ENCODE results near the gene SPACA7. TPM values are rescaled to one million over a fixed set of nuclear protein-coding genes. Genes with fewer than 3 reads are reported as not detected.

The SPACA7 gene
- total RNA-seq, 2 experiments from 2014 or later: not detected

DNA sequence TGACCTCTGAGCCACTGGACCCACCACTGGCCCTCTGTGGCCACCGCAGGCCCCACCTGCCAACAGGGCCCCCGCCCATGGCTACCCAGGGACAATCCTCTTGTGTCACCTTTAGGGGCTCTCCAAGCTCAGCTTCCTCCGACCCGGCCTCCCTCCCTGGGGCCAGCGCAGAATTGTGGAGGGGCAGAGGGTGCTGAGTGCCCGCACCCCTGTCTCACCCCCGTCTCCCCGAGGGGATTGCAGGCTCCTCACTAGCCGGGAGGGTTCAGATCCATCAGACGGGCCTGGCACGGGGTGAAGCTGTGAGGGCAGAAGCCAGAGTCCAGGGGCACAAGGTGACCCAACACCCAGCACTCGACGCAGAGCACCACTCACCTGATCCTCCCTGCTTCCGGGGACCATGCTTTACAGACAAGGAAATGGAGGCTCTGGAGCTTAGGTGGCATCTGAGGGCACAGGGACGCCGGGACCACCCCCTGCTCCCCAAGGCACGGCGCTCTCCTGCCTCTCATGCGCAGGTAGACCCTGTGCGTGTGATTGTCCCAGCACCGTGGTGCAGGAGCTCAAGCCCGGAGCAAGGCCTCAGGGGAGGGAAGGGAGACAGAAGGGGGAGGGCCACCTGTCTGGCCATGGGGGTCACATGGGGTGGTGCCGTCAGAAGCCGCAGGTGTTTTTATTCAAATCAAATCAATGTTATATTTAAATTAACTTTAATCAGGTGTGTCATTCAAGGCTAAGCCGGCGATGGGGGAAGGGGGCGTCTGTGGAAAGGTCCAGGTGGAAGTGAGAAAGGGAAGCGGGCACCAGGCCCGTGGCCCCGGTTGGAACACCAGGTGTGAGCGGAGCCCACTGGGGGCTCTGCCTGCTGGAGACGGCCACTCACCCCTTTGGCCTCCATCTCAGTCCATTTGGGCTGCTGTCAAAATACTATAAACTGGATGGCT is 21.6 kb upstream of the SPACA7 start:
- no peak overlapping the region for H3K27ac Mint-ChIP-seq
- H3K4me3 Mint-ChIP-seq: no peak overlapping the region
- DNase-seq: no peak
- no peaks in the 10 kb centered on the region for H3K36me3 Mint-ChIP-seq (ENCODE audit: low read depth)
- ATAC-seq: no peak
- H3K9me3 Mint-ChIP-seq (ENCODE audit: insufficient read depth): no peaks in the 10 kb centered on the region
- ChIA-PET POLR2A (no interaction called here), CTCF (no interaction called here)
- H3K27me3 Mint-ChIP-seq (ENCODE audit: low read depth): no peaks in the 10 kb centered on the region
- H3K4me1 Mint-ChIP-seq (ENCODE audit: low read depth): no peaks in the 10 kb centered on the region

DNA sequence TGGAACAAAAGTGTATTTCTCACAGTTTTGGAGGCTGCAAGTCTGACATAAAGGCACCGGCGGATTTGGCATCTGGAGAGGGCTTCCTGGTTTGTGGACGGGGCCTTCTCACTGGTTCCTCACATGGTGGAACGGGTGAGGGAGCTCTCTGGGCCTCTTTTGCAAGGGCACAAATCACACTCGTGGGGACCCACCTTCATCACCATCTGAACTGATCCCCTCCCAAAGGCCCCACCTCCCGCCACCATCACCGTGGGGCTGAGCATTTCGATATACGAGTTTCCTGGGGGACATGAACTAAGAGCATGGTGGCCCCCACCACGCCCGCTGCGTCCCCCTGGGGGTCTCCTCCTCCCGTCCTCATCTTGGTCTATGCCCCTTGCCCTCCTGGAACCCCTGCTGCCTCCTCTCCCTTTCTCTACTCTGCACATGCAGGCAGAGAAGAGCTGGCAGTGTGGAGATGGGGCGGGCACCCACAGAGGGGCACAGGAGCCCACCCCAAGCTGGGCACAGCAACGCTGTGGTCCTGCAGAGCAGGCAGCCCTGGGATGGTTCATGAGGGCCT is 20.8 kb upstream of the SPACA7 start:
- H3K27ac Mint-ChIP-seq: no peak overlapping the region
- DNase-seq (no peak), ATAC-seq (no peak)
- H3K9me3 Mint-ChIP-seq (ENCODE audit: insufficient read depth): no peaks in the 10 kb centered on the region
- H3K4me3 Mint-ChIP-seq: no peak overlapping the region
- H3K4me1 Mint-ChIP-seq (ENCODE audit: low read depth): no peaks in the 10 kb centered on the region
- no peaks in the 10 kb centered on the region for H3K27me3 Mint-ChIP-seq (ENCODE audit: low read depth)
- CTCF ChIA-PET: no interaction called here
- POLR2A ChIA-PET: no interaction called here
- H3K36me3 Mint-ChIP-seq (ENCODE audit: low read depth): no peaks in the 10 kb centered on the region

DNA sequence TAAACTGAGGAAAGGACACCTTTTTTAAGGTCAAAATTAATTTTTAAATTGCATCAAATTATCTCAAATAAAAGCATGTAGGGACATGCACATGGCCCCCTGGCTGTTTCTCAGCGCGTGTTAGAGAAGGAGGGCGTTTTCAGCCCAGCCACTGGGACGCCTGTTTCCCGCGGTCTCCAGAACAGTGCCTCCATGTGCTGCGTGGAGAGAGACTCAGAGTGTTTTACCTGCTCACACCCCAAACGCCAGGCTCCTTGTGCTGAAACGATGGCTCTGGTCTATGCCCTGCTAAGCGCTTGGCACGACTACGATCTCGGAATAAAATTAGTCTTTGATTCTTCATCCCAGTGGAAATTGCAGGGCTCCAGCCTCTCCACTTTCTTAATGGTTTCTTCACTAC is 20.0 kb upstream of the SPACA7 start:
- CTCF ChIA-PET: no interaction called here

DNA sequence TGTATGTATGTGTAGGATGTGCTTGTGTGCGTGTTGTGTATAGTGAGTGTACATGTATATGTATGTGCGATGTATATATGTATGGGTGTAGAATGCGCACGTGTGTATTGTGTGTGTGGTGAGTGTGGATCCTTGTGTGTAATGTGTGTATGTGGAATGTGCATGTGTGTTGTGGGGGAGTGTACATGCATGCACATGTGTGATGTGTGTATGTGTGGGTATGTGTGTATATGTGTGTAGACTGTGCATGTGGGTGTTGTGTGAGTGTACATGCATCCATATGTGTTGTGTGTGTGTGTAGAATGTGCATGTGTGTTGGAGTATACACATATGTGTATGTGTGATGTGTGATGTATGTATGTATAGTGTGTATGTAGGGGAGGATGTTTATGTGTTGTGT is 18.0 kb upstream of the SPACA7 start:
- DNase-seq (no peak), ATAC-seq (no peak)
- ChIA-PET CTCF (no interaction called here), POLR2A (no interaction called here)
- Mint-ChIP-seq H3K4me1 (ENCODE audit: low read depth) (no peaks in the 10 kb centered on the region), H3K4me3 (no peak overlapping the region), H3K36me3 (ENCODE audit: low read depth) (no peaks in the 10 kb centered on the region), H3K27ac (no peak overlapping the region), H3K27me3 (ENCODE audit: low read depth) (no peaks in the 10 kb centered on the region), H3K9me3 (ENCODE audit: insufficient read depth) (no peaks in the 10 kb centered on the region)

More for the DNA sequence above, 20.0 kb upstream of the SPACA7 start:
- no peak for DNase-seq
- Mint-ChIP-seq H3K9me3 (ENCODE audit: insufficient read depth) (no peaks in the 10 kb centered on the region), H3K4me1 (ENCODE audit: low read depth) (no peaks in the 10 kb centered on the region), H3K27ac (no peak overlapping the region), H3K36me3 (ENCODE audit: low read depth) (no peaks in the 10 kb centered on the region), H3K27me3 (ENCODE audit: low read depth) (no peaks in the 10 kb centered on the region), H3K4me3 (no peak overlapping the region)
- ATAC-seq: no peak
- POLR2A ChIA-PET: no interaction called here

DNA sequence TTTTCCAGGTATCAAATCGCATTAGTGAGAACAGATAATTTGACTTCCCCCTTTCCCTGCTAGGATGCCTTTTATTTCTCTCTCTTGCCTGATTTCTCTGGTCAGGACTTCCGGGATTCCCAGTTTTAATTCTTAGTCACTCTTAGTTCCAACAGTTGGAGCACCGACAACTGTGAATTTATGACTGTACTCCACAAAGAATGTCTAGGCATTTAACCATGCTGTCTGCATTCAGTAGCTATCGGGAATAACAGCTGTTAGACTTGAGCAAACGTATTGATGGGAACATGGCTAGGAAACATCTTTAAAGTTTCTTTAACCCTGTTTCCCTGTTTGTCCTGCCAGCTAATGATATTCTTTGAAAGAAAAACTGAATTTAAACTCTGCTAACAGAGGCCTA is 14.1 kb upstream of the SPACA7 start:
- Mint-ChIP-seq H3K9me3 (ENCODE audit: insufficient read depth) (no peaks in the 10 kb centered on the region), H3K4me1 (ENCODE audit: low read depth) (no peaks in the 10 kb centered on the region), H3K4me3 (no peak overlapping the region), H3K27ac (no peak overlapping the region), H3K36me3 (ENCODE audit: low read depth) (no peaks in the 10 kb centered on the region), H3K27me3 (ENCODE audit: low read depth) (no peaks in the 10 kb centered on the region)
- ChIA-PET CTCF (no interaction called here), POLR2A (no interaction called here)
- DNase-seq (no peak), ATAC-seq (no peak)

DNA sequence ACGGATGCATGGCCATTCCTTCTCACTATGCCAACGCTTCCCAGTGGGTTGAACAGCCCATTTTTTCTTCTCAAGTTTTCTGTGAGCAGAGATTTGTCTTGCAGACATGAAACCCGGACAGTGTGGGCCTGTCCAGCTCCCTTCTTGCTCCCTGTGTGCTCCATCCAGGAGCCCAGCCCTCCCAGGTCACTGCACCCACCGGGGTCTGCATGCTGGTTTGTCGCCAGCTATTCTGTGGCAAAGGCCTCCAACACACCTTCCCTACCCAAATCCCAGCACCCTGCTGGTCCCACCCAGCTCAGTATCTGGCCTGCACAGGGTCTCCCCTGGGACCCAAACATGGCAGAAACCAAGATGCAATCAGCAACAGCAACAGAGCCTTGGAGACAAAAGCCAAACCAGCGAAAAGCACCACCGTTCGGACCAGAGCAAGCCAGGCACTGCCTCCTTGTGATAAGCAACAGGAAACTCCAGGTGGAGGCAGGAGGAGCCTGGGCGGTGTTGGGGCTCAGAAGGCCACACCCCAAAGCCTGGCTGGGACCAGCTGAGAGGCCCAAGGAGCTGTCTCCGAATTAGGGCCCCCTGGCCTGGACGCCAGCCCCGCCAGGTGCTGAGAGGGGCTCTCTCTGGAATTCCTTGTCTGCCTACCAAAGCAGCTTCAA is 12.2 kb upstream of the SPACA7 start:
- Mint-ChIP-seq H3K4me1 (ENCODE audit: low read depth) (no peaks in the 10 kb centered on the region), H3K27ac (no peak overlapping the region), H3K27me3 (ENCODE audit: low read depth) (no peaks in the 10 kb centered on the region), H3K4me3 (no peak overlapping the region), H3K36me3 (ENCODE audit: low read depth) (no peaks in the 10 kb centered on the region), H3K9me3 (ENCODE audit: insufficient read depth) (peaks cover 4% of the 10 kb centered on the region)
- CTCF ChIA-PET: no interaction called here
- no peak for DNase-seq
- POLR2A ChIA-PET: no interaction called here
- ATAC-seq: no peak

DNA sequence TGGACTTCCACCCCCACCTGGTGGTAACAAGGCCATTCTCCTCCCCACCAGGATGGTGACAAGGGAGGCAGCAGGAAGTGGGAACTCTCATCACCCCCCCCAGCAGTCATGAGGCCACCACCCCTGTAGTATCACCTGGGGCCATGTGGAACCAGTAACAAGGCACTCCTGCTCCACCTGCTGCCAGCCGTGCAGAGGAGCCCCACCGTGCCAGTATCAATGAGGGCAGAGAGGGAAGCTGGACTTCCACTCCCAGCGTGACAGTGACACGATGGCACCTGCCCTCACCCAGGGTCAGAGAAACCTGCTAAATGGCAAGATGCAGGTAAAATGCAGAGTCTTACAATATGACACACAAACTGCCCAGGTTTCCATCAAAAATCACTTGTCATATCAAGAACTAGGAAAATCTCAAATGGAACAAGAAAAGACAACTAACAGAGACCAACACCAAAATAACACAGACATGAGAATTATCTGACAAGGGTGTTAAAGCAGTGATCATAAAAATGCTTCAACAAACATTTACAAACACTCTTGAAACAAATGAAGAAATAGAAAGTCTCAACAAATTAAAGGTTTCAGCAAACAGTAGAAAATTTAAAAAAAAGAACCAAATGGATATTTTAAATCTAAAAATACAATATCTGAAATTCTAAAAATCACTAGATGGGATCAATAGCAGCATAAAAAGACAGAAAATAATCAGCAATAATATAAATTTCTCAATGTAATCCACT is 9.1 kb upstream of the SPACA7 start:
- no peak overlapping the region for H3K27ac Mint-ChIP-seq
- CTCF ChIA-PET: no interaction called here
- DNase-seq (no peak), ATAC-seq (no peak)
- H3K9me3 Mint-ChIP-seq (ENCODE audit: insufficient read depth): peaks cover 4% of the 10 kb centered on the region
- POLR2A ChIA-PET: no interaction called here
- no peak overlapping the region for H3K4me3 Mint-ChIP-seq
- H3K27me3 Mint-ChIP-seq (ENCODE audit: low read depth): no peaks in the 10 kb centered on the region
- no peaks in the 10 kb centered on the region for H3K4me1 Mint-ChIP-seq (ENCODE audit: low read depth)
- H3K36me3 Mint-ChIP-seq (ENCODE audit: low read depth): no peaks in the 10 kb centered on the region

DNA sequence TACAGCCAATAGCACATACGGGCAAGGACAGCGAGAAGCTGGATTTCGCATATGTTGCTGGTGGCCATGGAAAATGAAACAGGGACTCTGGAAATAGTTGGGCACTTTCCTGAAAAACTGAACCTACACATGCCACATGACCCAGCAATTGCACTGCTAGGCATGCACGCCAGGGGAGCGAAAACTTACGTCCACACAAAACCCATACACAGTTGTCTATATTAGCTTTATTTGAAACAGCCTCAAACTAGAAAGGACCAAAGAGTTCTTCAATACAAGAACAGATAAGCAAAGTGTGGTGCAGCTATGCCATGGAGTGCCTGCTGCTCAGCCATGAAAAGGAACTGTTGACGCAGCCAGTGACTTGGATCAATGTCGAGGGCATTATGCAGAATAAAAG is 7.3 kb upstream of the SPACA7 start:
- ATAC-seq (no peak), DNase-seq (no peak)
- no peaks in the 10 kb centered on the region for H3K27me3 Mint-ChIP-seq (ENCODE audit: low read depth)
- ChIA-PET CTCF (no interaction called here), POLR2A (no interaction called here)
- no peaks in the 10 kb centered on the region for H3K4me1 Mint-ChIP-seq (ENCODE audit: low read depth)
- H3K36me3 Mint-ChIP-seq (ENCODE audit: low read depth): no peaks in the 10 kb centered on the region
- H3K27ac Mint-ChIP-seq: no peak overlapping the region
- no peak overlapping the region for H3K4me3 Mint-ChIP-seq
- H3K9me3 Mint-ChIP-seq (ENCODE audit: insufficient read depth): peaks cover 4% of the 10 kb centered on the region

DNA sequence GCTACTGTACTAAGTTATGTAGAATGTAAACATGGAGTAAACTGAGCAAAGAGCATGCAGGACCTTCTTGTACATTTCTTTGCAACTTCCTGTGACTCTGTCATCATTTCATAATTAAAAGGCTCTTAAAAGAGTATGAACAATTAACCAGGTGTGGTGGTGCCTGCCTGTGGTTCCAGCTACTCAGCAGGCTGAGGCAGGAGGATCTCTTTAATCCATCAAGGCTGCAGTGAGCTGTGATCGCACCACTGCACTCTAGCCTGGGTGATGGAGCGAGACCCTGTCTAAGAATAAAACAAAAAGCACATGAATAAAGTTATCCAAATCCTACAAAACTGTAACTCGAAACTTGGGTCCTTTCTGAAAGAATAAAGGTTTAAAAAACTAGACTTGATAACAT is 5.8 kb upstream of the SPACA7 start:
- CTCF ChIA-PET: no interaction called here
- ATAC-seq (no peak), DNase-seq (no peak)
- no peak overlapping the region for H3K27ac Mint-ChIP-seq
- H3K4me3 Mint-ChIP-seq: no peak overlapping the region
- no peaks in the 10 kb centered on the region for H3K36me3 Mint-ChIP-seq (ENCODE audit: low read depth)
- POLR2A ChIA-PET: no interaction called here
- H3K4me1 Mint-ChIP-seq (ENCODE audit: low read depth): no peaks in the 10 kb centered on the region
- peaks cover 4% of the 10 kb centered on the region for H3K9me3 Mint-ChIP-seq (ENCODE audit: insufficient read depth)
- no peaks in the 10 kb centered on the region for H3K27me3 Mint-ChIP-seq (ENCODE audit: low read depth)

DNA sequence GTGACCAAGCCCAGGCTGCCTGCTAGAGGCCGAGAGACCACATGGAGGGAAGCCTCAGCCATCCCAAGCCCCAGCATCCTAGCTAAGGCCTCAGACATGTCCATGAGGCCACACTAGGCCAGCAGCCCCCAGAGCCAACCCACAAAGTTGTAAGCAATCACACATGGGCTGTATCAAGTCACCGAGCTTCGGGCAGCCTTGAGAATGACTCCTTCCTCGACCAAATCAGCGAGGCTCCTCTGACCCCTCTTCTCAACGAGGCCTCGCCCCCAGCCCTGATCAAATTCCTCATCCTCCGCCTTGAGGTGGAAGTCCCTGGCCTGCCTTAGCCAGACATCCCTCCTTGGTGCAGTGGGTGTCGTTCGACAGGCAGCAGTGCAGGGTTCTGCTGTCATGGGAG is 1.9 kb upstream of the SPACA7 start:
- ATAC-seq (no peak), DNase-seq (no peak)
- ChIA-PET POLR2A (no interaction called here), CTCF (no interaction called here)
- Mint-ChIP-seq H3K27me3 (ENCODE audit: low read depth) (no peaks in the 10 kb centered on the region), H3K27ac (no peak overlapping the region), H3K4me1 (ENCODE audit: low read depth) (no peaks in the 10 kb centered on the region), H3K9me3 (ENCODE audit: insufficient read depth) (no peaks in the 10 kb centered on the region), H3K36me3 (ENCODE audit: low read depth) (no peaks in the 10 kb centered on the region), H3K4me3 (no peak overlapping the region)

DNA sequence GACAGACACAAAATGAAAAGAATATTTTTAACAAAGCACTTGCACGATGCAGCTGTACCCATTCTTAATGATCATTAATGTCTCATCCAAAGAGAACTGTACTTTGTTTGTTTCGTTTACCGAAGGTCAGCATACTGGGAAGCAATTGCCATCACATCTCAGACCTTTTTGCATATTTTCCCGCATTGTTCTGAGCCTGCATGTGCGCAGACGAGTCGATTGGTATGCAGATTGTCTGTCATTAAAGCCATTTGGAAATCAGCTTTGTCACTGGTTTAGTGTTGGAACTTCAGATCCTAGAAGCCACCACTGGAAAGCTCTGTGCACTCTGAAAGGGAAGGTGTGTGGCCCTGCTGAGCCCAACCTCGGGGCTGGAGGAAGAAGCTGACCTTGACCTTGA is 15.6 kb downstream of the SPACA7 start:
- DNase-seq (no peak), ATAC-seq (no peak)
- Mint-ChIP-seq H3K27ac (no peak overlapping the region), H3K36me3 (ENCODE audit: low read depth) (no peaks in the 10 kb centered on the region), H3K4me1 (ENCODE audit: low read depth) (no peaks in the 10 kb centered on the region), H3K9me3 (ENCODE audit: insufficient read depth) (no peaks in the 10 kb centered on the region), H3K4me3 (no peak overlapping the region), H3K27me3 (ENCODE audit: low read depth) (no peaks in the 10 kb centered on the region)
- ChIA-PET CTCF (no interaction called here), POLR2A (no interaction called here)

DNA sequence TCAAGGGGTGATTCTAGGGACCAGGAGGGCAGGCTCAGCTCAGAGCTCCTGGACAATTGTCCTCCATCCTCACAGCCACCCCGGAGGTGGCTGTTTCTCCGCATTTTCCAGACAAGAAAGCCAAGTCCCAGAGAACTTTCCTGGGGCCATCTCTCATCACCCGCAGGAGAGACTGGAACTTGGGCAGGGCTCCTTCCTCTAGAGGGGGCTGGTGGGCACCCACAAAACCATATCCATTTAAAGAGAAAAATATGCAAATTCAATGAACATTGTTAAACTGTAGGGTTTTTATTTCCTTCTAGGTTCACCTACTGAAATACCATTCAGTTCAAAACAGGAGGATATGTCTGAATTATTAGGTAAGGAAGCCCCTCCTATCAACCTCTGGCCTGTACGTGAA is 16.6 kb downstream of the SPACA7 start:
- H3K27ac Mint-ChIP-seq: no peak overlapping the region
- ATAC-seq (no peak), DNase-seq (no peak)
- no peak overlapping the region for H3K4me3 Mint-ChIP-seq
- no peaks in the 10 kb centered on the region for H3K27me3 Mint-ChIP-seq (ENCODE audit: low read depth)
- H3K4me1 Mint-ChIP-seq (ENCODE audit: low read depth): no peaks in the 10 kb centered on the region
- H3K9me3 Mint-ChIP-seq (ENCODE audit: insufficient read depth): no peaks in the 10 kb centered on the region
- ChIA-PET POLR2A (no interaction called here), CTCF (no interaction called here)
- no peaks in the 10 kb centered on the region for H3K36me3 Mint-ChIP-seq (ENCODE audit: low read depth)

Measured in activated CD8-positive, alpha-beta T cell treated with anti-CD3 and anti-CD28 coated beads, Interleukin-2, amount 10 ng/mL, durations not matched to agents 7 days and 5 days (primary cell).